ENCODE results near the gene MINK1. TPM values are rescaled to one million over a fixed set of nuclear protein-coding genes. Genes with fewer than 3 reads are reported as not detected.
"Not testable (repeated sequence)": the region's sequence is repeated elsewhere in the genome, so short reads cannot be mapped to it uniquely, and the experiment has no call there.

Gene MINK1
- polyA plus RNA-seq, 4 donors, result 56.6 to 69.2 (median 59.0) TPM

- no peak for DNase-seq (ENCODE audit: low read depth in 4 of 4, low spot score in 3 of 4)
Observed at GRCh38 chr17:4920351-4921048, 87.4 kb downstream of the MINK1 start.

- no peak for DNase-seq (ENCODE audit: low read depth in 4 of 4, low spot score in 3 of 4)
Observed at GRCh38 chr17:4921320-4921719, 88.2 kb downstream of the MINK1 start.

GRCh38 chr17:4926577-4927335 is 93.6 kb downstream of the MINK1 start:
- not testable (repeated sequence) for DNase-seq (ENCODE audit: low read depth in 4 of 4, low spot score in 3 of 4)

GRCh38 chr17:4928881-4929280 is 95.7 kb downstream of the MINK1 start:
- DNase-seq (ENCODE audit: low read depth in 4 of 4, low spot score in 3 of 4), result no peak

GRCh38 chr17:4931963-4932362 is 98.8 kb downstream of the MINK1 start, which contains the start of gene GP1BA:
GP1BA (plus strand) TSS chr17:4932277; CDS start chr17:4932605, 328 bp downstream.
- DNase-seq (ENCODE audit: low read depth in 4 of 4, low spot score in 3 of 4), result no peak

- DNase-seq (ENCODE audit: low read depth in 4 of 4, low spot score in 3 of 4), result no peak
Observed at GRCh38 chr17:4932756-4933155, 99.6 kb downstream of the MINK1 start.

GRCh38 chr17:4933646-4934045 is 100.5 kb downstream of the MINK1 start:
- DNase-seq (ENCODE audit: low read depth in 4 of 4, low spot score in 3 of 4), result no peak

- no peak for DNase-seq (ENCODE audit: low read depth in 4 of 4, low spot score in 3 of 4)
Observed at GRCh38 chr17:4934173-4934979, 101.2 kb downstream of the MINK1 start.

- DNase-seq (ENCODE audit: low read depth in 4 of 4, low spot score in 3 of 4), result no peak
Observed at GRCh38 chr17:4935650-4936049, 102.5 kb downstream of the MINK1 start.

GRCh38 chr17:4936436-4936835 is 103.3 kb downstream of the MINK1 start:
- no peak for DNase-seq (ENCODE audit: low read depth in 4 of 4, low spot score in 3 of 4)

GRCh38 chr17:4937553-4937952 is 104.4 kb downstream of the MINK1 start:
- DNase-seq (ENCODE audit: low read depth in 4 of 4, low spot score in 3 of 4), result no peak

GRCh38 chr17:4938069-4938491 is 104.9 kb downstream of the MINK1 start:
- no peak for DNase-seq (ENCODE audit: low read depth in 4 of 4, low spot score in 3 of 4)

GRCh38 chr17:4938688-4939545 is 105.8 kb downstream of the MINK1 start:
- no peak for DNase-seq (ENCODE audit: low read depth in 4 of 4, low spot score in 3 of 4)

GRCh38 chr17:4939546-4939795 is 106.3 kb downstream of the MINK1 start:
- DNase-seq (ENCODE audit: low read depth in 4 of 4, low spot score in 3 of 4), result no peak

- DNase-seq (ENCODE audit: low read depth in 4 of 4, low spot score in 3 of 4), result peak; percentile 97 to 100 (median 99)
Observed at GRCh38 chr17:4939796-4940554, 106.8 kb downstream of the MINK1 start, which contains the start of the genes RNF167 and SLC25A11. RNF167 (plus strand) TSS chr17:4940268; CDS start chr17:4940910, 642 bp downstream. SLC25A11 (minus strand) TSS chr17:4940046; CDS start chr17:4939910, 136 bp downstream.

- DNase-seq (ENCODE audit: low read depth in 4 of 4, low spot score in 3 of 4), result no peak
Observed at GRCh38 chr17:4940555-4941318, 107.6 kb downstream of the MINK1 start.

GRCh38 chr17:4941319-4941610 is 108.1 kb downstream of the MINK1 start:
- no peak for DNase-seq (ENCODE audit: low read depth in 4 of 4, low spot score in 3 of 4)

GRCh38 chr17:4942760-4943508 is 109.8 kb downstream of the MINK1 start:
- no peak for DNase-seq (ENCODE audit: low read depth in 4 of 4, low spot score in 3 of 4)

Data from right renal pelvis (tissue), 4 donors.